BLaER1 treated with 17β-estradiol and CSF1 and Interleukin-3, amounts not matched to agents 10 nM and 100 nM (cell line): ENCODE results near the gene LDLRAD3.
A peak's percentile ranks its signal among the peaks of the same experiment; 100 is the strongest.

Source experiments
- H3K27ac ChIP-seq, 11 experiments: shearing (Covaris generic); formaldehyde crosslinking; 2 replicates each; pipeline ENCODE4 v1.8.1; 2022
- H3K27me3 ChIP-seq, 11 experiments: shearing (Covaris generic); formaldehyde crosslinking; 2 replicates each; pipeline ENCODE4 v1.8.1; 2022
- H3K36me3 ChIP-seq, 11 experiments: shearing (Covaris generic); formaldehyde crosslinking; 2 replicates each; pipeline ENCODE4 v1.8.1; 2022
- H3K4me1 ChIP-seq, 10 experiments: shearing (Covaris generic); formaldehyde crosslinking; 2 replicates each; pipeline ENCODE4 v1.8.1; 2022
- H3K4me2 ChIP-seq, 11 experiments: shearing (Covaris generic); formaldehyde crosslinking; 2 replicates each; pipeline ENCODE4 v1.8.1; 2022
- H3K4me3 ChIP-seq, 10 experiments: shearing (Covaris generic); formaldehyde crosslinking; 2 replicates each; pipeline ENCODE4 v1.8.1; 2022
- H3K9ac ChIP-seq, 11 experiments: shearing (Covaris generic); formaldehyde crosslinking; 2 replicates each; pipeline ENCODE4 v1.8.1; 2022
- H3K9me3 ChIP-seq, 11 experiments: shearing (Covaris generic); formaldehyde crosslinking; replicated peaks in 1 of 11; 2 replicates each; pipeline ENCODE4 v1.8.1; 2022
- H4K20me1 ChIP-seq, 11 experiments: shearing (Covaris generic); formaldehyde crosslinking; 2 replicates each; pipeline ENCODE4 v1.8.1; 2022
- Cebpa-rat ChIP-seq, 11 experiments: shearing (Covaris generic); IDR thresholded peaks; 2 replicates each; pipeline ENCODE4 v1.8.1; 2022

The LDLRAD3 gene

DNA sequence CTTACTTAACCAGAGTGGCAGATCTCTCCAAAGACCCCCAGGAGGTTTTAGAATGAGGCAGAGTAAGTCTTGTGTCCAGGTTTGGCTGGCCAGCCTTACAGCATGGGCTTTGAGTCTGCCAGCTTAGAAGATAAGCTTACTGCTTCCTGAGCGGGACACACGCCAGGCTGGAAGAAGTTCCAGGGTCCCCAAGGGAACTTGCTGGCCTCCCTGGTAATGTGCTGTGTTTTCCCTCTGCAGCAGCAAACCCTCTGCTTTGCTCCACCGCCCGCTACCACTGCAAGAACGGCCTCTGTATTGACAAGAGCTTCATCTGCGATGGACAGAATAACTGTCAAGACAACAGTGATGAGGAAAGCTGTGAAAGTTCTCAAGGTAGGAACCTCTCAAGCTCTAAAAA is 154.2 kb downstream of the LDLRAD3 start:
- Histone ChIP-seq H3K27ac (no peak overlapping the region), H3K9ac (no peak overlapping the region), H3K36me3 (peaks cover 87 to 100% (median 94%) of the 10 kb centered on the region in 11 experiments), H4K20me1 (peaks cover 0 to 5% (median 0%) of the 10 kb centered on the region in 11 experiments; a peak in 2 of 22 replicates), H3K27me3 (no peaks in the 10 kb centered on the region), H3K9me3 (peaks cover 17 to 31% (median 21%) of the 10 kb centered on the region in 11 experiments), H3K4me3 (no peak overlapping the region), H3K4me2 (peak overlapping the region in 5 of 11 experiments; percentile 0 to 22 (median 14); a peak in 3 of 22 replicates), H3K4me1 (peaks cover 0 to 14% (median 6%) of the 10 kb centered on the region in 10 experiments; a peak in 7 of 20 replicates)
- no peak for TF ChIP-seq Cebpa-rat (IDR thresholded peaks at IDR 0.05)

DNA sequence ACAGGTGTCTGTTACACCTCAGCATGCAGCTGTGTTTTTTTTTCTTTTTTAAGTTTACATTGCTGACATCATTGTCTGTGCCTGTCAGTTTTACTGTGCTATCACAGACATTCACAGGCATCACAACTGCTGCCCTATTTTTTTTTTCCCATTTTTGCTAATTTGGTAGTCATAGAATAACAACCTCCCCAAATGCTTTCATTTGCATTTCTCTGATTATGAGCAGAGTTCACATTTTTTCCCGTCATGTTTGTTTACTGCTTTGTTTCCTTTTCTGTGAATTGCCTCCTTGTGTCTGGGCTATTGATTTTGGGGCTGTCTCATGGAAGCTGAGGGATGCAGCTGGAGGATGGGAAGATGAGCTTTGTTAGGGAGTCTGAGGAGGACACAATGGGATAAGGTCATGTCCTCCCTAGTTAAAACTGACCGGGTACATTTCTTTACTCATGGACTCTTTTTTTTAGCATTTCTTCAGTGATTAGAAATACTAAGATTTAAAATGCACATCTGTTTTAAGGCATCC is 155.1 kb downstream of the LDLRAD3 start:
- H3K4me1 ChIP-seq, result peaks cover 0 to 14% (median 6%) of the 10 kb centered on the region in 10 experiments; a peak in 7 of 20 replicates
- TF ChIP-seq Cebpa-rat (IDR thresholded peaks at IDR 0.05), result no peak
- H3K27ac ChIP-seq, result no peak overlapping the region
- peaks cover 0 to 5% (median 0%) of the 10 kb centered on the region in 11 experiments; a peak in 4 of 22 replicates for H4K20me1 ChIP-seq
- no peak overlapping the region for H3K4me2 ChIP-seq
- no peak overlapping the region for H3K9ac ChIP-seq
- H3K36me3 ChIP-seq, result peaks cover 84 to 100% (median 91%) of the 10 kb centered on the region in 11 experiments
- peaks cover 9 to 23% (median 12%) of the 10 kb centered on the region in 11 experiments for H3K9me3 ChIP-seq
- no peak overlapping the region for H3K4me3 ChIP-seq
- no peaks in the 10 kb centered on the region for H3K27me3 ChIP-seq

DNA sequence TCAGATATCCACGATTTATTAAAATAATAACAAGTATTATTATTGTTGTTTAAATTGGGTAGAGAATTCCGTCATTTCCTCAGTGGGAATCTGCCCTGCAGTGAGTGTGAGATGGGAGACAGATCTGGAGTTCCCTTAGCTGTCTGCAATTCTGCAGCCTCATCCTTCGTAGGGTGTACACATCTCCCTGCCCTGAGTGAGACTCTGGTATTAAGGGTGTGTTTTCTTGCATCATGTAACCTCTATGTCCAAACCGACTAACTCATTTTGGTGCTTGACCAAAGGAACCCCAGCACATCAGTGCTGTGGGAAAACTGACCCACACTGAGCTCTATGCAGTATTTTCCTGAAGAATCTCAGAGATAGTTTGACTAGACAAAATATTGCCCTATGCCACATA is 157.6 kb downstream of the LDLRAD3 start:
- Histone ChIP-seq H3K36me3 (peaks cover 75 to 100% (median 90%) of the 10 kb centered on the region in 11 experiments), H3K9me3 (0 out of 22 replicates have a peak, but pooled peaks cover 0 to under 1% (median 0%) of the 10 kb centered on the region in 11 experiments), H3K4me2 (no peak overlapping the region)

DNA sequence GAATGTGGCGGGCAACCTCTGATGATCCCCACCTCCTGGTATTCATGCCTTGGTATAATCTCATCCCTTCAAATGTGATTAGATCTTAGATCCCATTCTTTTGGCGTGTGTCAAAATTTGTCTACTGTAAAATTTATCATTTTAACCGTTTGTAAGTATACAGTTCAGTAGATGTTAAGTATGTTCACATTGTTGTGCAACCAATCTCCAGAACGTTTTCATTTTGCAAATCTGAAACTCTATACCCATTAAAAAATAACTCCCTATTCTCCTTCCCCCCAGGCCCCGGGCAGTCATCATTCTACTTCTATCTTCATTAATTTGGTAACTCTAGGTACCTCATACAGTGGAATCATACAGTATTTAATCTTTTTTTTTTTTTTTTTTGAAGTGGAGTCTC is 159.0 kb downstream of the LDLRAD3 start:
- Histone ChIP-seq H3K27me3 (no peaks in the 10 kb centered on the region), H3K9ac (no peak overlapping the region), H3K4me2 (no peak overlapping the region), H3K36me3 (peaks cover 70 to 100% (median 93%) of the 10 kb centered on the region in 11 experiments), H3K27ac (no peak overlapping the region), H4K20me1 (peaks cover 0 to 33% (median 4%) of the 10 kb centered on the region in 11 experiments; a peak in 7 of 22 replicates), H3K4me1 (peaks cover 0 to 7% (median 4%) of the 10 kb centered on the region in 10 experiments; a peak in 7 of 20 replicates), H3K9me3 (no peaks in the 10 kb centered on the region), H3K4me3 (no peak overlapping the region)
- TF ChIP-seq Cebpa-rat (IDR thresholded peaks at IDR 0.05), result no peak

More for the DNA sequence above, 157.6 kb downstream of the LDLRAD3 start:
- H3K4me3 ChIP-seq, result no peak overlapping the region
- no peak overlapping the region for H3K27ac ChIP-seq
- peaks cover 0 to 27% (median 4%) of the 10 kb centered on the region in 11 experiments; a peak in 7 of 22 replicates for H4K20me1 ChIP-seq
- H3K4me1 ChIP-seq, result peaks cover 0 to 14% (median 6%) of the 10 kb centered on the region in 10 experiments; a peak in 7 of 20 replicates
- no peak for TF ChIP-seq Cebpa-rat (IDR thresholded peaks at IDR 0.05)
- no peak overlapping the region for H3K9ac ChIP-seq
- no peaks in the 10 kb centered on the region for H3K27me3 ChIP-seq

DNA sequence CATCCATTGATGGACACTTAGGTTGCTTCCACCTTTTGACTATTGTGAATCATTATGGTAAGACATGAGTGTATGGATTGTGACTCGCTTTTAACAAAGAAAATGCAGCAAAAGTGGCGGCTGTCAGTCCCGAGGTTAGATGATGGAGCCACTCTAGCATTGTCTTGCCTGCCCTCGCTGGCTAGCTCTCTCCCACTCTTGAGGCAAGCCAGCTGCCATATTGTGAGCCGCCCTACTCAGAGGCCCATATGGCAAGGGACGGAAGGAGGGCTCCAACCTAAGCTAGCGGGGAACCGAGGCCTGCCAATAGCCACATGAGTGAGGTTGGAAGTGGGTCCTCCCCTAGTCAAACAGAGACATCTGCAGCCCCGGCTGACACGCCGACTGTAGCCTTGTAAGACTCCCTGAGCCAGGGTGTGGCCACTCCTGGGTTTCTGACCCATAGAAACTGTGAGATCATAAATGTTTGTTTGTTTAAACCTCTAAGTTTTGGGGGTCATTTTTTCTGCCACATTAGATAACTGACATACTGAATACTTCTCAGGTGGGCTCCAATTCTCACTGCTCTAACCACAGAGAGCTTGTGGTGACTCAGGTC is 160.2 kb downstream of the LDLRAD3 start:
- H3K9me3 ChIP-seq, result no peaks in the 10 kb centered on the region
- peaks cover 0 to 33% (median 0%) of the 10 kb centered on the region in 11 experiments; a peak in 7 of 22 replicates for H4K20me1 ChIP-seq
- 0 out of 20 replicates have a peak, but pooled peaks cover 0 to 7% (median 0%) of the 10 kb centered on the region in 10 experiments for H3K4me1 ChIP-seq
- H3K4me2 ChIP-seq, result no peak overlapping the region
- H3K9ac ChIP-seq, result no peak overlapping the region
- H3K4me3 ChIP-seq, result no peak overlapping the region
- H3K27ac ChIP-seq, result no peak overlapping the region
- no peak for TF ChIP-seq Cebpa-rat (IDR thresholded peaks at IDR 0.05)
- no peaks in the 10 kb centered on the region for H3K27me3 ChIP-seq
- H3K36me3 ChIP-seq, result peaks cover 58 to 100% (median 83%) of the 10 kb centered on the region in 11 experiments

DNA sequence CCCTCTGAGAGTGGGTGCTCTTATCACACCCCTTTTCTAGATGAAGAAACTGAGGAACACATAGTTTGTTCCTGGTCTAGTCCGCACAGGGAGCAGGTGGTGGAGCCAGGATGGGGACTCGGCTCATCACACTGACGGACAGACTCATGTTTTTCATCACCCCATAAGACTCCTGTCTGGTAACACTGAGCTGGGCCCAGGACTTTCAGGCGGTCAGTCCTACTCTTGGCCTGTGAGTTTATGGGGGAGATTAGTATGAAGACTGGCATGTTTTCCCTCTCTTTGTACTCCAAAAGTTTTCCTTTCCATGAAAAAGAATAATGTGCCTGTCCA is 160.8 kb downstream of the LDLRAD3 start:
- Histone ChIP-seq H3K27me3 (no peaks in the 10 kb centered on the region), H4K20me1 (peaks cover 0 to 33% (median 0%) of the 10 kb centered on the region in 11 experiments; a peak in 7 of 22 replicates), H3K4me2 (no peak overlapping the region), H3K4me1 (0 out of 20 replicates have a peak, but pooled peaks cover 0 to 7% (median 0%) of the 10 kb centered on the region in 10 experiments), H3K36me3 (peaks cover 55 to 100% (median 77%) of the 10 kb centered on the region in 11 experiments), H3K27ac (no peak overlapping the region), H3K4me3 (no peak overlapping the region), H3K9ac (no peak overlapping the region), H3K9me3 (no peaks in the 10 kb centered on the region)
- no peak for TF ChIP-seq Cebpa-rat (IDR thresholded peaks at IDR 0.05)

DNA sequence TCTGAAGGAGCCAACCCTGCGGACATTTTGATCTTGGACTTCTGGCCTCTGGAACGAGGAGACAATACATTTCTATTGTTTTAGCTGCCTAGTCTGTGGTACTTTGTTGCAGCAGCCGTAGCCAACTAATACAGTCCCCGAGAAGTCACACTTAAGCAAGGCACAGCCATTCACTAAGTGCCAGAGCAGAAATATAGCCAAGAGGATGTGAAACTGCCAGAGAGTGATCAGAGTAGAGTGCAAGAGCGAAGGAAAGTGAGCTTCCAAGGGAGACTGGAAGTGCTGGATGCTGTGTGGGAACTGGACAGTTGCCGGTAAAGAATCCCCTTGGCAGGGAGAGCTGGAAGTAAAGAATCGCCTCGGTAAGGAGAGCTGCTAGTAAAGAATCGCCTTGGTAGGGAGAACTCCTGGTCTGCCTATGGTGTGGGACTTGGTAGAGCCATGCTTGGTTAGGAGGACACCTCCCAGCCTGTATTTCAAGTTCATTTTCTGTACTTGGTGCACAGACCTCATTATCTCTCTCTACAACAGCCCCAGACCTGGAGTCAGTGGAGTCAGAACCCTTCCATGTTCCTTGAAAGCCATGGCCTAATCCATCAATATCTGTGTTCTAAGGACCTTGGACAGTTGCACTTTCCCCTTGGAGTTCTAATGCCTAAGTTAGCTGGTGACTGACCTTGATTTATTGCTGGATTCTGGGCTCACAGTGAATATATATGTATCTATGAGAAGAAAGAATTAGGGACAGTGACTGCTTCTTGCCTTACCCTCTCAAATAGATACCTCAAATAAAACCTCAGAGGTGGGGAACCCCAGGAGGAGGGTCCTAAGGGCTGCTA is 162.1 kb downstream of the LDLRAD3 start:
- peaks cover 0 to 33% (median 0%) of the 10 kb centered on the region in 11 experiments; a peak in 7 of 22 replicates for H4K20me1 ChIP-seq
- H3K27me3 ChIP-seq, result no peaks in the 10 kb centered on the region
- peaks cover 0 to under 1% (median 0%) of the 10 kb centered on the region in 11 experiments; a peak in 1 of 22 replicates for H3K9me3 ChIP-seq
- TF ChIP-seq Cebpa-rat (IDR thresholded peaks at IDR 0.05), result no peak
- no peak overlapping the region for H3K27ac ChIP-seq
- peaks cover 51 to 100% (median 74%) of the 10 kb centered on the region in 11 experiments for H3K36me3 ChIP-seq
- H3K4me2 ChIP-seq, result no peak overlapping the region
- H3K4me3 ChIP-seq, result no peak overlapping the region
- no peak overlapping the region for H3K9ac ChIP-seq
- H3K4me1 ChIP-seq, result 0 out of 20 replicates have a peak, but pooled peaks cover 0 to 7% (median 0%) of the 10 kb centered on the region in 10 experiments

DNA sequence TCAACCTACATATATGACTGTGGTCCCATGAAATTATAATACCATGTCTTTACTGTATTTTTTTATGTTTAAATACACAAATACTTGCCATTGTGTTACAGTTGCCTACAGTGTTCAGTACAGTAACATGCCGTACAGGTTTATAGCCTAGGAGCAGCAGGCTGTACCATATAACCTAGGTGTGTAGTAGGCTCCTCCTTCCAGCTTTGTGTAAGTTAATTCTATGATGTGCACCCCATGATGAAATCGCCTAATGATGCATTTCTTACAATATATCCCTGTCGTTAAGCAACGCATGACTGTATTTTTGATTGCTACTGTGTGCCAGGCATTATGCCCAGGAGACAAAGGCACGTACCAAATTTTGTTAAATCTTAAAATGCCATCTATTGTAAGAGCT is 163.7 kb downstream of the LDLRAD3 start:
- Histone ChIP-seq H3K36me3 (peaks cover 54 to 100% (median 74%) of the 10 kb centered on the region in 11 experiments), H3K9ac (no peak overlapping the region), H4K20me1 (peaks cover 0 to 33% (median 0%) of the 10 kb centered on the region in 11 experiments; a peak in 7 of 22 replicates), H3K27ac (no peak overlapping the region), H3K27me3 (no peaks in the 10 kb centered on the region), H3K4me2 (no peak overlapping the region), H3K4me1 (0 out of 20 replicates have a peak, but pooled peaks cover 0 to 7% (median 0%) of the 10 kb centered on the region in 10 experiments), H3K9me3 (peaks cover 6 to 16% (median 11%) of the 10 kb centered on the region in 11 experiments), H3K4me3 (no peak overlapping the region)
- TF ChIP-seq Cebpa-rat (IDR thresholded peaks at IDR 0.05), result no peak
